ENCODE results near the gene AMBN.

GRCh38 chr4:70627620-70628019 lies 35.6 kb downstream of the AMBN start:
- TF ChIP-seq, protein P1, sequence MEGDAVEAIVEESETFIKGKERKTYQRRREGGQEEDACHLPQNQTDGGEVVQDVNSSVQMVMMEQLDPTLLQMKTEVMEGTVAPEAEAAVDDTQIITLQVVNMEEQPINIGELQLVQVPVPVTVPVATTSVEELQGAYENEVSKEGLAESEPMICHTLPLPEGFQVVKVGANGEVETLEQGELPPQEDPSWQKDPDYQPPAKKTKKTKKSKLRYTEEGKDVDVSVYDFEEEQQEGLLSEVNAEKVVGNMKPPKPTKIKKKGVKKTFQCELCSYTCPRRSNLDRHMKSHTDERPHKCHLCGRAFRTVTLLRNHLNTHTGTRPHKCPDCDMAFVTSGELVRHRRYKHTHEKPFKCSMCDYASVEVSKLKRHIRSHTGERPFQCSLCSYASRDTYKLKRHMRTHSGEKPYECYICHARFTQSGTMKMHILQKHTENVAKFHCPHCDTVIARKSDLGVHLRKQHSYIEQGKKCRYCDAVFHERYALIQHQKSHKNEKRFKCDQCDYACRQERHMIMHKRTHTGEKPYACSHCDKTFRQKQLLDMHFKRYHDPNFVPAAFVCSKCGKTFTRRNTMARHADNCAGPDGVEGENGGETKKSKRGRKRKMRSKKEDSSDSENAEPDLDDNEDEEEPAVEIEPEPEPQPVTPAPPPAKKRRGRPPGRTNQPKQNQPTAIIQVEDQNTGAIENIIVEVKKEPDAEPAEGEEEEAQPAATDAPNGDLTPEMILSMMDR (IDR thresholded peaks at IDR 0.05; ENCODE audit: insufficient read depth, low read length, poor library complexity, severe bottlenecking): no peak
- no peak for TF ChIP-seq EZH2phosphoT487 (conservative IDR thresholded peaks at IDR 0.05; ENCODE audit: low read length)
